CD4-positive, alpha-beta T cell (primary cell): ENCODE data around the gene BTNL9. TPM values are rescaled to one million over a fixed set of nuclear protein-coding genes. Genes with fewer than 3 reads are reported as not detected.

Experiments used
- ATAC-seq: fragments of 200-7000 bp; cut with Tn5 transposase; one replicate; pipeline ENCODE4 v1.10.0; 2022; ENCODE audit warnings: mild to moderate bottlenecking; ENCODE audit not compliant: poor library complexity
- CTCF ChIA-PET: fragments of 350-600 bp; sonication (Branson Sonifier 250); formaldehyde crosslinking; loops from one replicate; lab custom pipeline; 2021; ENCODE audit warnings: antibody characterized with exemption, inconsistent platforms; lab: Charles Lee
- POLR2A ChIA-PET: fragments of 350-600 bp; sonication (Branson Sonifier 250); formaldehyde crosslinking; loops from one replicate; lab custom pipeline; 2021; ENCODE audit warnings: antibody characterized with exemption, inconsistent platforms; lab: Charles Lee
- DNase-seq, 14 experiments: peaks; one replicate each; pipeline ENCODE4 v3.0.0-alpha.2; 2013 to 2020; ENCODE audit warnings: mixed read lengths in 2 of 14
- H3K27ac ChIP-seq, 2 donors: one replicate each; pipeline versions ENCODE4 v1.5.1 to v1.7.0; 2013; ENCODE audit warnings: low read length in 2 of 2, low read depth in 1 of 2, mild to moderate bottlenecking in 1 of 2
- H3K27me3 ChIP-seq, 2 experiments: 1 replicate in 1 of 2; 2 replicates in 1 of 2; pipeline versions ENCODE4 v1.6.1 to v1.7.0; 2013; ENCODE audit warnings: low read length in 2 of 2, control low read depth in 1 of 2, mild to moderate bottlenecking in 1 of 2, moderate library complexity in 1 of 2; ENCODE audit not compliant: insufficient read depth in 2 of 2, control insufficient read depth in 1 of 2
- H3K36me3 ChIP-seq: one replicate; pipeline ENCODE4 v1.6.1; 2013; ENCODE audit warnings: low read length, control low read depth; ENCODE audit not compliant: insufficient read depth
- H3K4me1 ChIP-seq: one replicate; pipeline ENCODE4 v1.6.1; 2013; ENCODE audit warnings: low read length, control low read depth; ENCODE audit not compliant: insufficient read depth
- H3K4me3 ChIP-seq: one replicate; pipeline ENCODE4 v1.5.1; 2013; ENCODE audit warnings: mild to moderate bottlenecking, low read length, moderate library complexity
- H3K9me3 ChIP-seq, 2 experiments: 1 replicate in 1 of 2; 2 replicates in 1 of 2; pipeline versions ENCODE4 v1.6.1 to v1.7.0; 2013; ENCODE audit warnings: low read length in 2 of 2, mild to moderate bottlenecking in 2 of 2, control low read depth in 1 of 2, moderate library complexity in 1 of 2; ENCODE audit not compliant: control insufficient read depth in 1 of 2, insufficient read depth in 1 of 2
- H3K27ac Mint-ChIP-seq: one replicate; pipeline ENCODE4 v1.8.0; 2020; ENCODE audit warnings: mixed read lengths
- H3K27me3 Mint-ChIP-seq: one replicate; pipeline ENCODE4 v1.8.0; 2021; ENCODE audit warnings: mixed read lengths
- H3K36me3 Mint-ChIP-seq: one replicate; pipeline ENCODE4 v1.8.0; 2021; ENCODE audit warnings: low read depth, mixed read lengths
- H3K4me1 Mint-ChIP-seq: one replicate; pipeline ENCODE4 v1.8.0; 2021; ENCODE audit warnings: low read depth, mixed read lengths
- H3K4me3 Mint-ChIP-seq: one replicate; pipeline ENCODE4 v1.8.0; 2020; ENCODE audit warnings: mild to moderate bottlenecking, mixed read lengths
- H3K9me3 Mint-ChIP-seq: one replicate; pipeline ENCODE4 v1.8.0; 2020; ENCODE audit warnings: mixed read lengths
- CTCF ChIP-seq: fragments of 200-600 bp; IDR thresholded peaks from one replicate; pipeline ENCODE4 v1.8.0; 2022; ENCODE audit warnings: antibody characterized with exemption, mild to moderate bottlenecking
- intact Hi-C, 2 experiments: fragments of 100-400 bp; cut with DNase I in 1 of 2; cut with micrococcal nuclease in 1 of 2; formaldehyde crosslinking; loops; one replicate each; pipeline versions ENCODE4 v1.15.1 to v1.9.0; 2023 to 2025; cut with DNase I, micrococcal nuclease
- total RNA-seq, 174 experiments: library from RNA in 2 of 174; stranded (reverse) in 2 of 174; gene quantifications; one replicate each; pipeline ENCODE4 v1.2.3 and lab custom pipeline; 2021 to 2026

Gene BTNL9
- total RNA-seq, 2 experiments from 2014 or later, result not detected

DNA sequence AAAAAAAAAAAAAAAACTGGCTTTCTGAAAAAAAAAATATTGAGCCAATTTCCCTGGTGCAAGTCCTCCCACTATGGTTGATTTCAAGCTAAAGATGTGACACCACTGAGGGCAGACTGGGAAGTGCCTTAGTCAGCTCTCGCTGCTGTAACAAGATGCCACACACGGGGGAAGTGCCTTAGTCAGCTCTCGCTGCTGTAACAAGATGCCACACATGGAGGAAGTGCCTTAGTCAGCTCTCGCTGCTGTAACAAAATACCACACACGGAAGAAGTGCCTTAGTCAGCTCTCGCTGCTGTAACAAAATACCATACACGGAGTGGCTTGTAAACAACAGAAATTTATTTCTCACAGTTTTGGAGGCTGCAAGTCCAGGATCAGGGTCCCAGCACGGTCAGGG, 23.4 kb downstream of the BTNL9 start:
- H3K9me3 ChIP-seq, result peaks cover 0 to 16% of the 10 kb centered on the region in 2 experiments
- DNase-seq, result no peak
- no peak for TF ChIP-seq CTCF
- CTCF ChIA-PET, result no interaction called here
- intact Hi-C loops, result no loop called here
- Mint-ChIP-seq H3K9me3 (no peaks in the 10 kb centered on the region), H3K4me3 (no peak overlapping the region), H3K27me3 (peaks cover 87% of the 10 kb centered on the region), H3K36me3 (no peaks in the 10 kb centered on the region), H3K4me1 (no peaks in the 10 kb centered on the region), H3K27ac (no peak overlapping the region)
- H3K36me3 ChIP-seq, result no peaks in the 10 kb centered on the region
- peaks cover 36 to 61% of the 10 kb centered on the region in 2 experiments for H3K27me3 ChIP-seq
- H3K4me3 ChIP-seq, result no peak overlapping the region
- POLR2A ChIA-PET, result no interaction called here
- H3K4me1 ChIP-seq, result peaks cover 2% of the 10 kb centered on the region
- H3K27ac ChIP-seq, result no peak overlapping the region
- no peak for ATAC-seq

- ChIA-PET POLR2A (interaction anchor here (1.1 kb wide), 1 partner anchor 10 kb away, joined by 3 read pairs; no protein-coding TSS in a partner anchor), CTCF (no interaction called here)
- H3K4me3 ChIP-seq, result no peak overlapping the region
- Mint-ChIP-seq H3K36me3 (no peaks in the 10 kb centered on the region), H3K27ac (no peak overlapping the region), H3K4me3 (no peak overlapping the region), H3K9me3 (no peaks in the 10 kb centered on the region), H3K4me1 (no peaks in the 10 kb centered on the region), H3K27me3 (peaks cover 93% of the 10 kb centered on the region)
- intact Hi-C loops, result no loop called here
- TF ChIP-seq CTCF, result no peak
- peaks cover 0 to 18% of the 10 kb centered on the region in 2 experiments for H3K9me3 ChIP-seq
- H3K36me3 ChIP-seq, result no peaks in the 10 kb centered on the region
- ATAC-seq (no peak), DNase-seq (no peak)
- H3K4me1 ChIP-seq, result peaks cover 2% of the 10 kb centered on the region
- H3K27ac ChIP-seq, result no peak overlapping the region
- peaks cover 29 to 63% of the 10 kb centered on the region in 2 experiments for H3K27me3 ChIP-seq
Observed at GRCh38 chr5:181064987-181065386, 24.9 kb downstream of the BTNL9 start.

DNA sequence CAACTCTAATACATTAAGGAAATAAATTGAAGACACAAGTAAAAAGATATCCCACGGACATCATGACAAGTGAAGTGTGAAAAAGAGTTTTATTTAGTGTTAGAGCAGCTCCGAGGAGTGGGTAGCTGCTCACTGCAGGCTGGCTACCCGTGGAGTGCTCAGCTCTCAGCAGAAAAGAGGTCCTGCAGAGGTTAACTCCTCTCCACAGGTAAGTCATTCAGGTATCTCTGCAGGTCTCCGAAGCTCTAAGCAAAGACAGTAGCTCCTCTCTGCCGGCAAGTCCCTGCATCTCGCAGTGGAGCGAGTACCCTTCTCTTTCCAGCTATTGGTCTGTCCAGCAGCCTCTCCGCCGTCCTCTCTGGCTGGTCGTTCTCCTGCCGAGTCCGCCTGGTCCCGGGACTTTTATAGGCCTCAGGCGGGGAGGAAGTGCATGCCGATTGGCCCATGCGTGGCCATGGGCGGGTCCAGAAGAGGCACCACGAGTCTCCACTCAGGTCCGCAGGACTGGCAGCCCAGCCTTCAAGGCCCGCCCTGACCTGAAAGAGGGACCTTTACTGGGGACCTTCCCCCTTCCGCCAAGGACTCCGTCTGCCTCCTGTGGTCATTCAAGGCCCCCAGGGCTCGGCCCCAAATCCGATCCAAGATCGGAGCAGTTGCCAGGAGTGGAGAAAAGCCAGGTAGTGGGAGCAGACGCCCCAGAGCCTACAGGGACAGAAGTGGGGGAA, 29.9 kb downstream of the BTNL9 start:
- H3K36me3 ChIP-seq, result no peaks in the 10 kb centered on the region
- Mint-ChIP-seq H3K27me3 (peaks cover 75% of the 10 kb centered on the region), H3K9me3 (no peaks in the 10 kb centered on the region), H3K36me3 (no peaks in the 10 kb centered on the region), H3K4me1 (no peaks in the 10 kb centered on the region), H3K4me3 (no peak overlapping the region), H3K27ac (no peak overlapping the region)
- ATAC-seq (no peak), DNase-seq (no peak)
- peaks cover 28 to 55% of the 10 kb centered on the region in 2 experiments for H3K27me3 ChIP-seq
- H3K27ac ChIP-seq, result no peak overlapping the region
- ChIA-PET POLR2A (no interaction called here), CTCF (no interaction called here)
- no peak overlapping the region for H3K4me3 ChIP-seq
- intact Hi-C loops, result no loop called here
- peaks cover 2% of the 10 kb centered on the region for H3K4me1 ChIP-seq
- no peak for TF ChIP-seq CTCF
- H3K9me3 ChIP-seq, result peaks cover 0 to 27% of the 10 kb centered on the region in 2 experiments
